ENCODE results near the gene SLC39A9.

The SLC39A9 gene

GRCh38 chr14:69484444-69485314 is 86.2 kb downstream of the SLC39A9 start, which contains the start of gene PLEKHD1:
TSS of gene PLEKHD1 (plus strand) at chr14:69484728. CDS start at chr14:69484966, 238 bp downstream.
- Histone ChIP-seq H3K27ac (ENCODE audit: extremely low read depth, low read depth, low read length) (no peak within 1 kb of the TSS), H3K4me1 (ENCODE audit: control insufficient read depth, insufficient read depth, low read length) (no peaks in the 10 kb centered on the region; the same call in 1 of the 2 replicates), H3K36me3 (ENCODE audit: control insufficient read depth in 2 of 2, insufficient read depth in 1 of 2, low read length in 2 of 2) (no peaks in the 10 kb centered on the region), H3K9me3 (ENCODE audit: control insufficient read depth, insufficient read depth, low read depth, low read length) (no peaks in the 10 kb centered on the region), H3K4me3 (ENCODE audit: low read depth, low read length) (peak within 1 kb of the TSS; percentile 35)
- ChIA-PET CTCF (interaction anchor here (0.6 to 0.7 kb wide), 2 partner anchors 185 to 617 kb away, joined by 4 read pairs; no protein-coding TSS in a partner anchor), POLR2A (no interaction called here)
- 0 out of 2 replicates have a peak, but pooled peaks have one; percentile 18 for TF ChIP-seq ZBTB8A (tag by site-specific recombination; IDR thresholded peaks at IDR 0.05)
- no peak for TF ChIP-seq ZNF350 (tag by site-specific recombination; IDR thresholded peaks at IDR 0.05)
- TF ChIP-seq ZBTB26 (tag by site-specific recombination; optimal IDR thresholded peaks at IDR 0.05), result peak; percentile 23
- no peak for TF ChIP-seq GFI1B (tag by site-specific recombination; IDR thresholded peaks at IDR 0.05)
- no peak for TF ChIP-seq REST (tag by site-specific recombination; IDR thresholded peaks at IDR 0.05)
- no peak for TF ChIP-seq KLF9 (tag by site-specific recombination; IDR thresholded peaks at IDR 0.05; ENCODE audit: low read depth)
- TF ChIP-seq SP2 (tag by site-specific recombination; IDR thresholded peaks at IDR 0.05), result peak; percentile 25
- TF ChIP-seq MZF1 (tag by site-specific recombination; IDR thresholded peaks at IDR 0.05; ENCODE audit: borderline replicate concordance), result no peak
- peak; percentile 82 for TF ChIP-seq ZNF341 (tag by site-specific recombination; IDR thresholded peaks at IDR 0.05; ENCODE audit: low read depth)
- TF ChIP-seq ZBTB49 (tag by site-specific recombination; IDR thresholded peaks at IDR 0.05; ENCODE audit: low read depth), result no peak
- TF ChIP-seq, protein P1, sequence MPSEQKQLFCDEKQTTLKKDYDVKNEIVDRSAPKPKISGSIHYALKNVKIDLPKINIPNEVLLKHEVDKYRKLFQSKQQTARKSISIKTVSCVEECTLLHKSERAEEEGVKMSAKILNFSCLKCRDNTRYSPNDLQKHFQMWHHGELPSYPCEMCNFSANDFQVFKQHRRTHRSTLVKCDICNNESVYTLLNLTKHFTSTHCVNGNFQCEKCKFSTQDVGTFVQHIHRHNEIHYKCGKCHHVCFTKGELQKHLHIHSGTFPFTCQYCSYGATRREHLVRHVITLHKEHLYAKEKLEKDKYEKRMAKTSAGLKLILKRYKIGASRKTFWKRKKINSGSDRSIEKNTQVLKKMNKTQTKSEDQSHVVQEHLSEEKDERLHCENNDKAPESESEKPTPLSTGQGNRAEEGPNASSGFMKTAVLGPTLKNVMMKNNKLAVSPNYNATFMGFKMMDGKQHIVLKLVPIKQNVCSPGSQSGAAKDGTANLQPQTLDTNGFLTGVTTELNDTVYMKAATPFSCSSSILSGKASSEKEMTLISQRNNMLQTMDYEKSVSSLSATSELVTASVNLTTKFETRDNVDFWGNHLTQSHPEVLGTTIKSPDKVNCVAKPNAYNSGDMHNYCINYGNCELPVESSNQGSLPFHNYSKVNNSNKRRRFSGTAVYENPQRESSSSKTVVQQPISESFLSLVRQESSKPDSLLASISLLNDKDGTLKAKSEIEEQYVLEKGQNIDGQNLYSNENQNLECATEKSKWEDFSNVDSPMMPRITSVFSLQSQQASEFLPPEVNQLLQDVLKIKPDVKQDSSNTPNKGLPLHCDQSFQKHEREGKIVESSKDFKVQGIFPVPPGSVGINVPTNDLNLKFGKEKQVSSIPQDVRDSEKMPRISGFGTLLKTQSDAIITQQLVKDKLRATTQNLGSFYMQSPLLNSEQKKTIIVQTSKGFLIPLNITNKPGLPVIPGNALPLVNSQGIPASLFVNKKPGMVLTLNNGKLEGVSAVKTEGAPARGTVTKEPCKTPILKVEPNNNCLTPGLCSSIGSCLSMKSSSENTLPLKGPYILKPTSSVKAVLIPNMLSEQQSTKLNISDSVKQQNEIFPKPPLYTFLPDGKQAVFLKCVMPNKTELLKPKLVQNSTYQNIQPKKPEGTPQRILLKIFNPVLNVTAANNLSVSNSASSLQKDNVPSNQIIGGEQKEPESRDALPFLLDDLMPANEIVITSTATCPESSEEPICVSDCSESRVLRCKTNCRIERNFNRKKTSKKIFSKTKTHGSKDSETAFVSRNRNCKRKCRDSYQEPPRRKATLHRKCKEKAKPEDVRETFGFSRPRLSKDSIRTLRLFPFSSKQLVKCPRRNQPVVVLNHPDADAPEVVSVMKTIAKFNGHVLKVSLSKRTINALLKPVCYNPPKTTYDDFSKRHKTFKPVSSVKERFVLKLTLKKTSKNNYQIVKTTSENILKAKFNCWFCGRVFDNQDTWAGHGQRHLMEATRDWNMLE (tag by site-specific recombination; conservative IDR thresholded peaks at IDR 0.05; ENCODE audit: low read depth), result no peak

Data from HEK293 (cell line).